Measurements from ENCODE around the gene DENND4A. TPM values are rescaled to one million over a fixed set of nuclear protein-coding genes. Genes with fewer than 3 reads are reported as not detected.
A peak's percentile ranks its signal among the peaks of the same experiment; 100 is the strongest.
"Not testable (repeated sequence)": the region's sequence is repeated elsewhere in the genome, so short reads cannot be mapped to it uniquely, and the experiment has no call there.

The DENND4A gene
- polyA plus RNA-seq, 1 donor = 21.8 TPM

DNA sequence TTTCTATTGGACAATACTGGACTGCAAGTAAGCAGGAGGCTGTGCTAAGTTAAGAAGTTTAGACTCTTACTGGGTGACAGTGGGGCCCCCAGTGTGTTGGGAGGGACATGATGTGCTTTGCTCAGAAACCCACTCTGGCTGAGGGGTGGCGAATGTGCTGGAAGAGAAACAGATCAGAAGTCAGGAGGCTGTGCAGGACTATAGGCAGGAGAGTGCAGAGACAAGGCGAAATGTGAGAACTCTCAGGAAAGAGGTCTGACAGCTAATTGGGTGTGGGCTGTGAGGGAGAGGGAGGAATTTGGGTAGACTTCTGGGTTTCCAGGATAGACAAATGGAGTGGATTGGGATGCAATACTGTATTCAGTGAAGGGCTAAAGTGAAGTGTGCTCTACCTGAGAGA is 158.3 kb downstream of the DENND4A start:
- no peak for DNase-seq

DNA sequence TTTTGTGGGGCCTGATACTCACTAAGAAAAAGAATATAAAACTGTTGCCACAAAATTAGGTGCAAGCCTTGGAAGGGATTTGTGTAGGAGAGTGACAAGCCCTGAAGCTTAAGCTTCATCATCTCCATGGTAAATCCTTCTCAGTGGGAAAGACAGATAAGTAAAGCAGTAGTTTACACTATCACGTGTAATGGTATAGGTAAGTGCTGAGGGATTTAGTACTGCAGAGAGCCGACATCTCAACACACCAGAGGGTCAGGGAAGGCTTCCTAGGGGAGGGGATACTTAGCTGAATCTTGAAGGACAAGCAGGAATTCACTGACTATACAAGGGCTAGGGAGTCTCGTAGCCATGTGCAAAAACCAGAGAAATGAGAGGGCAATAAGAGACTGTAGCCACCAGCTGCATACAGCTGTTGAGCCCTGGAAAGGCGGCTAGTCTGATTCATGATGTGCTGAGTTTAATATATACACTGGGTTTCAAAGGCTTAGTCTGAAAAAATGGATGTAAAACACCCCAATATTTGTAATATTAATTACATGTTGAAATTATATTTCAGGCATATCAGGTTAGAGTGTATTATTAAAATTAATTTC is 159.2 kb downstream of the DENND4A start:
- peak; percentile 34 for DNase-seq

DNA sequence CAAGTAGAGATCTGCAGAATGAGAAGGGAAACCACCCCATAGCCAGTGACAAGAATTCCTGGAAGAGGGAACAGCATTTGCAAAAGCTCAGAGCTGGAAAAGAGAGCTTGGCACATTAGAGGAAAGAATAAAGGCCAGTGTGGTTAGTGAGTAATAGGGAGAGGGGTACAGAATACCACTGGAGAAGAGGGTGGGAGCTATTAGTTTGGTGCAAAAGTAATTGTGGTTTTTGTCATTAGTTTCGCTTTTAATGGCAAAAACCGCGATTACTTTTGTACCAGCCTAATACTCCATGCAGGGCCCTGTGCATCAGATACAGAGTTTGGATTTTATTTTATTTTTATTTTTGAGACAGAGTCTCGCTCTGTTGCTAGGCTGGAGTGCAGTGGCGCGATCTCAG is 160.6 kb downstream of the DENND4A start:
- no peak for DNase-seq

DNA sequence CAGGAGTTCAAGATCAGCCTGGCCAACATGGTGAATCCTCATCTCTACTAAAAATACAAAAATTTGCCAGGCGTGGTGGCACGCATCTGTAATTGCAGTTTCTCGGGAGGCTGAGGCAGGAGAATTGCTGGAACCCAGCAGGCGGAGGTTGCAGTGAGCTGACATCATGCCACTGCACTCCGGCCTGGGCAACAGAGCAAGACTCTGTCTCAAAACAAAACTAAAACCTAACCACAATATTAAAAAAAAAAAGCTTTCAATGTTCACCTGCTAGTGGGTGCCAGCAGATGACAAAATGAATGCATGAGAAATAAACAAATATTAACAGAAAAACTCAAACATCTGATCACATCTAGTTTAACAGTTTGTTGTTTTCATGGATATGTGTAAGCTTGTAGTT is 161.3 kb downstream of the DENND4A start:
- DNase-seq = no peak

DNA sequence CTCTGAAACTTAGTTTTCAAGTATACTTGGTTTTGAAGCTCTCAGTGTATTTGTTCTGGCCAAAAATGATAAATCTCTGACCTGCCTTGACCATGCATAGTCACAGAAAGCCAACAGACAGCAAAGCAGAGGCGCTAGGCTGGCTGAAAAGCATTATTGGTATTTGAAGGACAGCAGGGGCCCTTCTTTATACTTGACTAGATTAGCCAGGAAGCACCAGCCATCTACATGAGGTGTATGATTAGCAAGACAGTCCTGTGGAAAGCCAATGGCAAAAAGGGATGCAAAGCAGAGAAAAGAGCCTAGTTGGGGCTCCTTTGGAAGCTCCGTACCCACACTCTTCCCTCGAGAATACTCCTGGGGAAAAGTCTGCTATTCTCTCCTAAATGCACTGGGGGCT is 162.5 kb downstream of the DENND4A start:
- no peak for DNase-seq

DNA sequence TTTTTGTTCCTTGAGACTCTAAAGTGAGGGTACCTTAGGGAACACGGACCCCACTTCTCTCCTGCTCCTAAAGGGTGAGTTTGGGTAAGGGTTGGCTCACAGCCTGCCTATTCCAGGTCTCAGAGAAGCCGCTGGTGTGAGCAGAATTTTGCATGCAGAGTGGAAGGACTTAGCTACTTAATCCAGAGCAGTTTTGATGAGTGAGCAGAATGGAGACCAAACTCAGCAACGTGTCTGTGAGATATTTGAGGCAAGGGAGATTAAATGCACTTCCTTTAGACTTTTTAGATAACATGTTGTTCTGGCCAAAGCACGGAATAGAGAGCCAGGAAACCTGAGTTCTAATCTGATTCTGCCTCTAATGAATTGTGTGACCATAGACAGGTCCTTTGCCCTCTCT is 165.2 kb downstream of the DENND4A start:
- no peak for DNase-seq

DNA sequence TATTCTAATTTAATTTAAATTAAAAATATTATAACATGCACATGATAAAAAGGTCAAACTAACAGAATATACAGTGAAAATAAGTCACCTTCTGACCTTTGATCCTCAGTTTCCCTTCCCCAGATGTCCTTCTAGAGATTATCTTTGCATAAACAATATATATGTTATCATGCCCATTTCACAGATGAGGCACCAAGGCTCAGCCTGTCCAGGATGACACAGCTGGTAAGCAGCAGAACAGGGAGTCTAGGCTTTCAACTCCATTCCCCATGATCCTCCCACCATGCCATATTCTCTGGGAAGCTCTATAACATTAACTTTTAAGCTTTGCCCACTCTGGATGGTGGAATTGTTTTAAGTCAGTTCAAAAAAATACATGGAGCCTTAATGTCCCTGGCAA is 169.0 kb downstream of the DENND4A start:
- DNase-seq = no peak

DNA sequence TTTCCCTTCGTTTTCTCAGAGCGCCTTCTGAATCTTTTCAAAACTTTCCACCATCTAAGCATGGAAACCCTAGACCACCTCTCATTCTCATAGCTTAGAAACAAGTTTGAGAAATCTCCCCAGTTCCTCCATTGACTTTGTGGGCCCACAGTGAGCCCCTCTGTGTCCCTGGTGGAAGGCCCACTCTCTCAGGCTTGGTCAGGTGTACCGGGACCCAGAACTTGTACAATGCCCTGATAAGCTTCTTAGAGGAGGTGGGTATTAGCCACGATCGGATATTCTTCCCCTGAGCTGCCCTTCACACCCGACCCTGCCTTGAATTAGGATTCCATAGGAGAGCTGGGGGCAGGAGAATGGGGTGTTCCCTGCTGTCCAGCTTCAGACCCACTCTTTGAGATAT is 170.5 kb downstream of the DENND4A start, which contains the start of gene SLC24A1:
Gene SLC24A1 (plus strand): TSS at position 301 of the 400 bp plus-strand sequence. CDS start 2,143 bp downstream, outside the sequence.
- no peak for DNase-seq

DNA sequence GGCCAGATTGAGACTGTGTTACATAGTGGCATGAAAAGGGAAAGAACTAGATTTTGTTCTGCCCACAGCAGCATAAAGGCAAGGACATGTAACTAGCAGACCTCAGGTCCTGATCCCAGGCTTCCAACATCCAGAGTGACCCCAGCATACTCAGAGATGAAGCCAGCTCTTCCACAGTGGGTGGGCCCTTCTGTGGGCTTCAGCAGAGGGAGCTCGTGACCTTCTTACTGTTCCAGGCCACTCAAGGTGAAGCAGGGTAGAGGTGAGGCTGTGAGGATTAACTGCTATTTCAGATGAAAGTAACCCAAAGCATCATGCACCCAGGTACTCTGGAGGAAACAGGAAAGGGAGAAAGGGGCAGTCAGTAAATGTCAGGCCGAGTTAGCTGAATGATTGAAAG is 171.3 kb downstream of the DENND4A start:
- DNase-seq = no peak

DNA sequence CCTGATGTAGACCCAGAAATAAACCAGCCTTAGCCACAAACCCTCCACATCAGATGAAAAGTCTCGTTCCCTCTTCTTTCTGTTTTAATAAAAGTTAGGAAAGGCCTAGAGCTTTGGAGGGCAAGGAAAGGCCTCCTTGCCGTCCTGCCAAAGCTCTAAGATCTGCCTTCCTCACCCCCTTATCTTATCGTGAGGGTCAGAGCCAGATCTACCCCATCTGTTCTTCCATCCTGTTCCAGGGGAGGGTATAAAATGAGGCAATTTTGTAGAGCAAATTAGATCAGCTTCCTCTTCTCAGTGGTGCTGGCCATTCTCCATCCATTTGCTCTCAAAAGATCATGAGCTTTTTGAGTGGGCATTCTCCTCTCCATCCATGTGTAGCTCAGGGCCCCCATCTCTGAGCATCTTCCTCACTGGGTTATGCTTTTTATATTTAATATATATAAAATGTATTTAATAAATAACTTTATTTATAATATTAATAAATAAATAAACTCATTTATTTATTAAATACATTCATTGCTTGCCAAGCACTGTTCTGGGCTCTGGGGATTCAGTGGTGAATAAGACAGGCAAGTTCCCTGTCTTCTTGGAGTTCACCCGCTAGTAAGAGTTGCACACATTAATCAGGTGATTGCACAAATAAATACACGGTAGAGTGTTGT is 172.3 kb downstream of the DENND4A start:
- DNase-seq = no peak

DNA sequence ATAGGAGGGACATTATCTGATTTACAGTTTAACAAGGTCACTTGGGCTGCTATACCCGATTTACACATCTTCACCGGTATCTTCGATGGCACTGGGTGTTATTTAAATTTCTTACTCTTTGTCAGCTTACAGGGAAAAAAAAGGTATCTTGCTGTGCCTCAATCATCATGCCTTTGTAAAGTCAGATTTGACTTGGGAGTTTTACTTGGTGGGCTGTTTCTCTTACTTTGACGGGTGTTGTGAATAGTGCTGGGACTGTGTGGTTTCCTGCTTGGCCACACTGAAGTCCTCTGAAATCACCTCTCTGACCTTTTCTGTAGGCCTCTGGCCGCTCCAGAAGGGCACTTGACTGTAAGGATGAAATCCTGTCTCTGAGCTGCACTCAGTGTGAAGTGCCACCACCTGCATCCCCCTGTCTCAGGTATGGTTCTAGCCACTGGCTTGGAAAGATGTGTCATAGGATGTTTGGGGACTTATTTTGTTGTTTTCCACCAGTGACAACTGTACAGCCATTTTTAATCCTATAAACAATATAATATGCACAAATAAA is 173.5 kb downstream of the DENND4A start:
- no peak for DNase-seq

DNA sequence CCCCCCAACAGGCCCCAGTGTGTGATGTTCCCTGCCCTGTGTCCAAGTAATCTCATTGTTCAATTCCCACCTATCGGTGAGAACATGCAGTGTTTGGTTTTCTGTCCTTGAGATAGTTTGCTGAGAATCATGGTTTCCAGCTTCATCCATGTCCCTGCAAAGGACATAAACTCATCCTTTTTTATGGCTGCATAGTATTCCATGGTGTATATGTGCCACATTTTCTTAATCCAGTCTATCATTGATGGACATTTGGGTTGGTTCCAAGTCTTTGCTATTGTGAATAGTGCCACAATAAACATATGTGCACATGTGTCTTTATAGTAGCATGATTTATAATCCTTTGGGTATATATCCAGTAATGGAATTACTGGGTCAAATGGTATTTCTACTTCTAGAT is 176.2 kb downstream of the DENND4A start:
- DNase-seq = not testable (repeated sequence)

DNA sequence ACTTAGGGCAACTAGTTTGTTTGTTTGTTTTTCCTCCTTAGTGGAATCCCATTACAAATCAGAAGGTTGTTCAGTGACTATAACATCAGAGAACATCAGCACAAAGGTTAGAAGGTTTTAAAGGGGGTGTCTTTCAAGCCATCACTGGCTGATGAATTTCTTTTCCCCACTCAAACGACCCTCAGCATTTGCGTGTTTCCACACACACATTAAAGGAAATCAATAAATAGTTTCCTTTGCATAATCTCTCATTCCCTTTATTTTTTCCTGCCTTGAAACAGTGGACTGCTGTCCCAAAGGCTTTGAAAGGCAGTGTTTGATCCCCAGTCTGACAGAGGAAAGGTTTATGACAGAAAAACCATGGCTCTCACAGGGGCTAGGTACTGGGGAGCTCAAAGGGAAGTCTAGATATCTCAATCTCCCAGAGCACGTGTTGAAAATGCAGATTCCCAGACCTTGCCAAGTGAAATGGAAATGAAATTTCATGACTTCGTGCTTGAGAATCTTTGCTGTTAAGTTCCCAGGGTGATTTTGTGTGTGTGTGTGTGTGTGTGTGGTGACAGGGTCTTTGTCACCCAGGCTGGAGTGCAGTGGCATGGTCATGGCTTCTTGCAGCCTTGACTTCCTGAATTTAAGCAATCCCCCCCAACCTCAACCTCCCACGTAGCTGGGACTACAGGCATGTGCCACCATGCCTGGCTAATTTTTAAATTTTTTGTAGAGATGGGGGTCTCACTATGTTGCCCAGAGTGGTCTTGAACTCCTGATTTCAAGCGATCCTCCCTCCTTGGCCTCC is 178.9 kb downstream of the DENND4A start:
- DNase-seq = no peak

DNA sequence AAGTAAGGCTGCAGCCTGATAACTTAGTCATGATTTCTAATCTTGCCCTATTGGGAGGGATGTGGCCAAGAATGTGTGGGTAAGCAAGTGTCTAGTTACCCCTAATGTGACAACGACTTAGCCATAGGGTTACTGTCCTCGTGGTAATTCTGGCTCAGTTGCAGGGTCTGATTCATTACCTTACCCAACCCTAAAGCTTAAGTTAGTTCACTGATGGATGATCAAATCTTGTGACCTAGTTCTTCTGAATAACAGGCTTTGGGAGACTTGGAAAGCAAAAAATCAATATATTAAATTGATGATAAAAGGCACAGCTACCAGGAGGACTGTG is 179.5 kb downstream of the DENND4A start:
- DNase-seq = no peak

DNA sequence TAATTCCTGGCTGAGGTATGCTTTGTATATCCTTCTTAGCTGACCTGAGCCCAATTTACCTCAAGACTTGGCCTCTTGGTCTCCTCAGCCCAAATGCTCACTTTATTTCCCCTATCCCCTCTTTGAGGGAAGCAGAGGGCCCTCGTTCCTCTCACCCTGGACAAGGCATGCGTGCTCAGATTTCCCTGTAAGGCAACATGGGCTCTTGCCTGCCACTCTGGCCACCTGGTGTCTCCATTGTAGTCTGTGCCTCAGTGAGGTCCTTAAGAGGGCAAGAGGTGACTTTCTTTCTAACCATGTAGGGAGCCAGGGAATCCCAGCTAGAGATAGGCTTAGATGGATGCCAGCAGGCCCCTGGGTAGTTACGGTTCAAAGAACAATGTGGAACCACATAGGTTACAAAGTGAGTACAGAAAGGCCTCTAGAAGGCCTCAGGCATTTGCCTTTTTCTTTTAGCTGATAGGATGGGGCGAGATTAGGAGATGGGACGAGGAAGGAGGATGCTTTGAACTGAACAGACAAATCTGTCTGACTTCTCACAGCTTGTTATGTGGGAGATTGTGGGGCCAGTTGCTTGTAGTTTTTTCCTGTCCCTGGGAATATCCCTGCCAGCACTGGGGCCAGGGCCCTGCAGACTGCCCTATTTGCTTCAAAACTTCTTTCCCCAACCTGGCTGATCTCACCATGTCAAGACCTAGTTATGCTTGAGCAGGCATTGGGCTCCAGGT is 180.0 kb downstream of the DENND4A start:
- no peak for DNase-seq

DNA sequence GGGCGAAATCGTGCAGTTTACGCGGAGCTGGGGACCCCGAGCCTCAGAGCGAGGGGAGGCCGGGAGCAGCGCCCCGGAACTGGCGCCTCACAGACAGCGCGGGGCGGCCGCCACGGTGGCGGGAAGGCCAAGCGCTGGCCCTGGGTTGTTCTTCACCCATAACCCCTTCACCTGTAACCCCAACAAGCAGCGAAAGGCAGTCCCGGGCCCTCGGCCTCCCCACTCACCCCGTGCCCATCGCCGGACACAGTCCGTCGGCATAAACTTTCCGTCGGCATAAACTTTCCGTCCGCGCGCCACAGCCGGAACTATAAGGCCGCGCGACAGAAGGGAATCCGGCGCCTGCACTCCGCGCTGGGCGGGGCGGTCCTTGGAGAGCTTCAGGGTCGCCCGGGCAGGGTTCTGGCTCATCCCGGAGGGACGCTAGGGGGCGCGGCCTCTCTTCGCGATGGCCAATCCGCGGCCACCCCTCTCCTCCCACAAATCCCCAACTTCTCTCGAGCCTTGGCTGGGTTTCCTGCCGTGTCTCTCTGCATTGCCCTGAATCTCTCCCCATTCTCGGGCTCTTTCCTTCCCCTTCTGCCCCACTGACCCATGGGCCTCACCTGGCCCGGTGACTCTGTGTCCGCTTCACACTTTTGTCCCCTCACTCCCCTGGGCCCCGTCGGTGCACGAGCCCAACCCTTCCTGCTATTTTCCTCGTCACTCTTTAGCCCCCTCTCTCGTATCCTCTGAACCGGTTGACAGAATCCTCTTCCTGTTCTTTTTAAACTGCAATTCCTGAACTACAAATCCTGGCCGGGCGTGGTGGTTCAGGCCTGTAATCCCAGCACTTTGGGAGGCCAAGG is 181.0 kb downstream of the DENND4A start, which contains the start of gene INTS14:
Gene INTS14 (minus strand): TSS at position 261 of the 848 bp plus-strand sequence. CDS start 3,751 bp downstream, outside the sequence.
- DNase-seq = peak; percentile 97

Other genes with a start within 250 kb of the DENND4A start
- 58.6 TPM for gene INTS14, start 181.2 kb downstream of the DENND4A start, polyA plus RNA-seq (ENCODE audit: insufficient read length)
- gene SLC24A1, start 170.4 kb downstream of the DENND4A start, polyA plus RNA-seq (ENCODE audit: insufficient read length) = 25.9 TPM
- 288 TPM for gene RAB11A, start 77.2 kb upstream of the DENND4A start, polyA plus RNA-seq (ENCODE audit: insufficient read length)